HEK293 (cell line): ENCODE measurements around the gene GDE1.

Experiments
- CTCF ChIA-PET: fragments of 350-600 bp; formaldehyde crosslinking; extraction: SDS; loops from one replicate; lab custom pipeline; 2021; ENCODE audit warnings: antibody characterized with exemption; lab: Yijun Ruan, JAX
- POLR2A ChIA-PET: fragments of 300-600 bp; formaldehyde crosslinking; extraction: SDS; loops from one replicate; lab custom pipeline; 2020; ENCODE audit warnings: antibody characterized with exemption, inconsistent platforms; lab: Yijun Ruan, JAX
- H3K27ac ChIP-seq: fragments of 200-500 bp; sonication (Bioruptor generic); 2 replicates; pipeline ENCODE4 v1.5.1; 2014; ENCODE audit warnings: low read depth, low read length, control low read depth, inconsistent platforms; ENCODE audit errors: extremely low read depth
- H3K36me3 ChIP-seq, 2 experiments: fragments of 200-500 bp in 1 of 2; sonication (Bioruptor generic) in 1 of 2; 1 replicate in 1 of 2; 2 replicates in 1 of 2; pipeline ENCODE4 v1.5.1; 2014 to 2017; ENCODE audit warnings: inconsistent platforms in 2 of 2, low read length in 2 of 2; ENCODE audit not compliant: control insufficient read depth in 2 of 2, insufficient read depth in 1 of 2
- H3K4me1 ChIP-seq: fragments of 200-500 bp; sonication (Bioruptor generic); 2 replicates; pipeline ENCODE4 v1.5.1; 2014; ENCODE audit warnings: mild to moderate bottlenecking, low read length, inconsistent platforms; ENCODE audit not compliant: control insufficient read depth, insufficient read depth
- H3K4me3 ChIP-seq: 2 replicates; pipeline ENCODE4 v1.5.1; 2011; ENCODE audit warnings: low read depth, mild to moderate bottlenecking, control low read depth, low read length, moderate library complexity
- H3K9me3 ChIP-seq: fragments of 200-500 bp; sonication (Bioruptor generic); 2 replicates; pipeline ENCODE4 v1.5.1; 2014; ENCODE audit warnings: low read depth, low read length, inconsistent platforms; ENCODE audit not compliant: control insufficient read depth, insufficient read depth
- FEZF1 ChIP-seq: fragments of 450-650 bp; formaldehyde crosslinking; IDR thresholded peaks from 2 replicates; pipeline ENCODE4 v1.5.1; 2016; ENCODE audit warnings: missing biosample characterization, missing genetic modification characterization
- GLIS2 ChIP-seq: fragments of 450-650 bp; formaldehyde crosslinking; IDR thresholded peaks from 2 replicates; pipeline ENCODE4 v1.5.1; 2016; ENCODE audit warnings: missing biosample characterization, missing genetic modification characterization
- HOXC10 ChIP-seq: sonication (generic); formaldehyde crosslinking; IDR thresholded peaks from 2 replicates; pipeline ENCODE4 v1.8.1; 2023; ENCODE audit warnings: mild to moderate bottlenecking, missing genetic modification reagents
- IKZF3 ChIP-seq: fragments of 450-650 bp; IDR thresholded peaks from 2 replicates; pipeline ENCODE4 v1.5.0; 2018; ENCODE audit warnings: missing biosample characterization, mild to moderate bottlenecking, missing genetic modification characterization, moderate library complexity
- KLF16 ChIP-seq: fragments of 450-650 bp; formaldehyde crosslinking; IDR thresholded peaks from 2 replicates; pipeline ENCODE4 v1.5.1; 2017; ENCODE audit warnings: missing biosample characterization, missing genetic modification characterization
- KLF7 ChIP-seq: fragments of 450-650 bp; formaldehyde crosslinking; IDR thresholded peaks from 2 replicates; pipeline ENCODE4 v1.5.1; 2016; ENCODE audit warnings: missing biosample characterization, missing genetic modification characterization, borderline replicate concordance
- KLF9 ChIP-seq: fragments of 450-650 bp; formaldehyde crosslinking; IDR thresholded peaks from 2 replicates; pipeline ENCODE4 v1.5.1; 2016; ENCODE audit warnings: missing biosample characterization, missing genetic modification characterization, low read depth
- RBAK ChIP-seq: fragments of 450-650 bp; formaldehyde crosslinking; IDR thresholded peaks from 2 replicates; pipeline ENCODE4 v1.5.1; 2016; ENCODE audit warnings: missing biosample characterization, missing genetic modification characterization
- SCRT2 ChIP-seq: fragments of 450-650 bp; formaldehyde crosslinking; IDR thresholded peaks from 2 replicates; pipeline ENCODE4 v1.5.1; 2016; ENCODE audit warnings: missing biosample characterization, missing genetic modification characterization
- SETDB1 ChIP-seq: IDR thresholded peaks from one replicate; pipeline ENCODE4 v1.6.1; 2017; ENCODE audit warnings: mild to moderate bottlenecking, low read length, moderate library complexity, mixed read lengths; ENCODE audit not compliant: insufficient read length
- ZBTB26 ChIP-seq: fragments of 450-650 bp; formaldehyde crosslinking; optimal IDR thresholded peaks from 2 replicates; pipeline ENCODE3; 2016; ENCODE audit warnings: missing biosample characterization, mild to moderate bottlenecking, missing genetic modification characterization
- ZBTB49 ChIP-seq: fragments of 450-650 bp; formaldehyde crosslinking; IDR thresholded peaks from 2 replicates; pipeline ENCODE4 v1.5.1; 2016; ENCODE audit warnings: missing biosample characterization, missing genetic modification characterization, low read depth
- ZBTB8A ChIP-seq: fragments of 450-650 bp; formaldehyde crosslinking; IDR thresholded peaks from 2 replicates; pipeline ENCODE4 v1.5.1; 2016; ENCODE audit warnings: missing biosample characterization, missing genetic modification characterization
- ZNF121 ChIP-seq: fragments of 450-650 bp; formaldehyde crosslinking; IDR thresholded peaks from 2 replicates; pipeline ENCODE4 v1.5.1; 2016; ENCODE audit warnings: missing biosample characterization, missing genetic modification characterization
- ZNF133 ChIP-seq: fragments of 450-650 bp; formaldehyde crosslinking; IDR thresholded peaks from 2 replicates; pipeline ENCODE4 v1.5.1; 2016; ENCODE audit warnings: missing biosample characterization, missing genetic modification characterization
- ZNF23 ChIP-seq: fragments of 450-650 bp; formaldehyde crosslinking; IDR thresholded peaks from 2 replicates; pipeline ENCODE4 v1.5.1; 2016; ENCODE audit warnings: missing biosample characterization, missing genetic modification characterization, borderline replicate concordance
- ZNF302 ChIP-seq: fragments of 450-650 bp; formaldehyde crosslinking; IDR thresholded peaks from 2 replicates; pipeline ENCODE4 v1.5.1; 2016; ENCODE audit warnings: missing biosample characterization, missing genetic modification characterization, low read depth
- ZNF311 ChIP-seq: fragments of 450-650 bp; formaldehyde crosslinking; IDR thresholded peaks from 2 replicates; pipeline ENCODE4 v1.5.1; 2017; ENCODE audit warnings: missing biosample characterization, missing genetic modification characterization, borderline replicate concordance
- ZNF366 ChIP-seq: fragments of 450-650 bp; formaldehyde crosslinking; conservative IDR thresholded peaks from 2 replicates; pipeline ENCODE4 v1.5.1; 2016; ENCODE audit warnings: missing biosample characterization, missing genetic modification characterization
- ZNF549 ChIP-seq: fragments of 450-650 bp; IDR thresholded peaks from 2 replicates; pipeline ENCODE4 v1.5.1; 2018; ENCODE audit warnings: missing biosample characterization, missing genetic modification characterization, mild to moderate bottlenecking, inconsistent platforms, moderate library complexity
- ZNF623 ChIP-seq: fragments of 450-650 bp; formaldehyde crosslinking; IDR thresholded peaks from 2 replicates; pipeline ENCODE4 v1.5.1; 2016; ENCODE audit warnings: missing biosample characterization, missing genetic modification characterization
- ZNF658 ChIP-seq: fragments of 450-650 bp; formaldehyde crosslinking; IDR thresholded peaks from 2 replicates; pipeline ENCODE4; 2016; ENCODE audit warnings: missing biosample characterization, missing genetic modification characterization
- ZNF792 ChIP-seq: fragments of 450-650 bp; formaldehyde crosslinking; IDR thresholded peaks from 2 replicates; pipeline ENCODE4 v1.5.1; 2016; ENCODE audit warnings: missing biosample characterization, missing genetic modification characterization
- TF ChIP-seq, protein P1 (sequence below): fragments of 450-650 bp; formaldehyde crosslinking; IDR thresholded peaks from 2 replicates; pipeline ENCODE4 v1.5.1; 2016; ENCODE audit warnings: missing biosample characterization, missing genetic modification characterization, borderline replicate concordance
- TF ChIP-seq, protein P2 (sequence below): fragments of 450-650 bp; formaldehyde crosslinking; IDR thresholded peaks from 2 replicates; pipeline ENCODE4 v1.5.1; 2016; ENCODE audit warnings: missing biosample characterization, missing genetic modification characterization

The GDE1 gene

GRCh38 chr16:19567560-19567959 lies 45.7 kb upstream of the GDE1 start (continued):
- TF ChIP-seq, protein P1, sequence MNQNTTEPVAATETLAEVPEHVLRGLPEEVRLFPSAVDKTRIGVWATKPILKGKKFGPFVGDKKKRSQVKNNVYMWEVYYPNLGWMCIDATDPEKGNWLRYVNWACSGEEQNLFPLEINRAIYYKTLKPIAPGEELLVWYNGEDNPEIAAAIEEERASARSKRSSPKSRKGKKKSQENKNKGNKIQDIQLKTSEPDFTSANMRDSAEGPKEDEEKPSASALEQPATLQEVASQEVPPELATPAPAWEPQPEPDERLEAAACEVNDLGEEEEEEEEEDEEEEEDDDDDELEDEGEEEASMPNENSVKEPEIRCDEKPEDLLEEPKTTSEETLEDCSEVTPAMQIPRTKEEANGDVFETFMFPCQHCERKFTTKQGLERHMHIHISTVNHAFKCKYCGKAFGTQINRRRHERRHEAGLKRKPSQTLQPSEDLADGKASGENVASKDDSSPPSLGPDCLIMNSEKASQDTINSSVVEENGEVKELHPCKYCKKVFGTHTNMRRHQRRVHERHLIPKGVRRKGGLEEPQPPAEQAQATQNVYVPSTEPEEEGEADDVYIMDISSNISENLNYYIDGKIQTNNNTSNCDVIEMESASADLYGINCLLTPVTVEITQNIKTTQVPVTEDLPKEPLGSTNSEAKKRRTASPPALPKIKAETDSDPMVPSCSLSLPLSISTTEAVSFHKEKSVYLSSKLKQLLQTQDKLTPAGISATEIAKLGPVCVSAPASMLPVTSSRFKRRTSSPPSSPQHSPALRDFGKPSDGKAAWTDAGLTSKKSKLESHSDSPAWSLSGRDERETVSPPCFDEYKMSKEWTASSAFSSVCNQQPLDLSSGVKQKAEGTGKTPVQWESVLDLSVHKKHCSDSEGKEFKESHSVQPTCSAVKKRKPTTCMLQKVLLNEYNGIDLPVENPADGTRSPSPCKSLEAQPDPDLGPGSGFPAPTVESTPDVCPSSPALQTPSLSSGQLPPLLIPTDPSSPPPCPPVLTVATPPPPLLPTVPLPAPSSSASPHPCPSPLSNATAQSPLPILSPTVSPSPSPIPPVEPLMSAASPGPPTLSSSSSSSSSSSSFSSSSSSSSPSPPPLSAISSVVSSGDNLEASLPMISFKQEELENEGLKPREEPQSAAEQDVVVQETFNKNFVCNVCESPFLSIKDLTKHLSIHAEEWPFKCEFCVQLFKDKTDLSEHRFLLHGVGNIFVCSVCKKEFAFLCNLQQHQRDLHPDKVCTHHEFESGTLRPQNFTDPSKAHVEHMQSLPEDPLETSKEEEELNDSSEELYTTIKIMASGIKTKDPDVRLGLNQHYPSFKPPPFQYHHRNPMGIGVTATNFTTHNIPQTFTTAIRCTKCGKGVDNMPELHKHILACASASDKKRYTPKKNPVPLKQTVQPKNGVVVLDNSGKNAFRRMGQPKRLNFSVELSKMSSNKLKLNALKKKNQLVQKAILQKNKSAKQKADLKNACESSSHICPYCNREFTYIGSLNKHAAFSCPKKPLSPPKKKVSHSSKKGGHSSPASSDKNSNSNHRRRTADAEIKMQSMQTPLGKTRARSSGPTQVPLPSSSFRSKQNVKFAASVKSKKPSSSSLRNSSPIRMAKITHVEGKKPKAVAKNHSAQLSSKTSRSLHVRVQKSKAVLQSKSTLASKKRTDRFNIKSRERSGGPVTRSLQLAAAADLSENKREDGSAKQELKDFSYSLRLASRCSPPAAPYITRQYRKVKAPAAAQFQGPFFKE (tag by site-specific recombination) = no peak
- TF ChIP-seq RBAK (no peak), ZBTB26 (tag by site-specific recombination) (no peak), IKZF3 (tag by site-specific recombination) (no peak), KLF7 (no peak), ZNF121 (tag by site-specific recombination) (no peak), ZNF658 (no peak), KLF9 (no peak), ZNF792 (tag by site-specific recombination) (no peak)
- TF ChIP-seq, protein P2, sequence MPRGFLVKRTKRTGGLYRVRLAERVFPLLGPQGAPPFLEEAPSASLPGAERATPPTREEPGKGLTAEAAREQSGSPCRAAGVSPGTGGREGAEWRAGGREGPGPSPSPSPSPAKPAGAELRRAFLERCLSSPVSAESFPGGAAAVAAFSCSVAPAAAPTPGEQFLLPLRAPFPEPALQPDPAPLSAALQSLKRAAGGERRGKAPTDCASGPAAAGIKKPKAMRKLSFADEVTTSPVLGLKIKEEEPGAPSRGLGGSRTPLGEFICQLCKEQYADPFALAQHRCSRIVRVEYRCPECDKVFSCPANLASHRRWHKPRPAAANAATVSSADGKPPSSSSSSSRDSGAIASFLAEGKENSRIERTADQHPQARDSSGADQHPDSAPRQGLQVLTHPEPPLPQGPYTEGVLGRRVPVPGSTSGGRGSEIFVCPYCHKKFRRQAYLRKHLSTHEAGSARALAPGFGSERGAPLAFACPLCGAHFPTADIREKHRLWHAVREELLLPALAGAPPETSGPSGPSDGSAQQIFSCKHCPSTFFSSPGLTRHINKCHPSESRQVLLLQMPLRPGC = no peak

GRCh38 chr16:19566362-19566761 lies 44.5 kb upstream of the GDE1 start:
- no peak overlapping the region for H3K4me3 ChIP-seq
- H3K4me1 ChIP-seq = no peaks in the 10 kb centered on the region
- ChIA-PET POLR2A (no interaction called here), CTCF (interaction anchor here (0.5 to 1.8 kb wide), 2 partner anchors 17 to 83 kb away, joined by 4 to 7 read pairs; no protein-coding TSS in a partner anchor)
- no peak for TF ChIP-seq SCRT2 (tag by site-specific recombination)
- TF ChIP-seq ZNF623 = no peak
- peak; percentile 91 for TF ChIP-seq ZNF549 (tag by site-specific recombination)
- TF ChIP-seq KLF16 = no peak
- TF ChIP-seq HOXC10 (CRISPR knock-in tag) = no peak
- no peaks in the 10 kb centered on the region for H3K9me3 ChIP-seq
- no peak overlapping the region for H3K27ac ChIP-seq
- H3K36me3 ChIP-seq = peaks cover 9 to 36% of the 10 kb centered on the region in 2 experiments; a peak in 2 of 3 replicates

DNA sequence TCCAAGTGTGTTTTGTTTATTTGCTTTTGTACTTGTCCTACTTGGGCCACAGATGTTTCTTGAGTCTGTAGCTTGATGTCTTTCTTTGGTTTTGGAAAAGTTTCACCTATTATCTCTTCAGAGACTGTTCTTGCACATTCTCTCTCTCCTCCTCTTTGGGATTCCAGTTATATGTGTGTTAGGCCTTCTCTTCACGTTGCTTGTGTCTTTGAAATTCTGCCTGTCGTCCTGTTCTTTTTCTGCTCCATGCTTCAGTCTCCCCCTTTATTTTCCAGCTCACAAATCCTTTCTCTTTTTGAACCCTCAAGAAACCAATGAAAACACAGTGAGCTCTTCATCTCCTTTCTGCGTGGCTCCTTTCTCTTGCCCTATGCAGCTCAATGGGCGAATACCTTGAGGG lies 41.5 kb upstream of the GDE1 start:
- Histone ChIP-seq H3K36me3 (peaks cover 0 to 29% of the 10 kb centered on the region in 2 experiments; a peak in 2 of 3 replicates), H3K4me3 (no peak overlapping the region), H3K9me3 (no peaks in the 10 kb centered on the region), H3K4me1 (no peaks in the 10 kb centered on the region), H3K27ac (no peak overlapping the region)
- ChIA-PET POLR2A (no interaction called here), CTCF (interaction anchor here (0.5 to 1.3 kb wide), 2 partner anchors 20 to 337 kb away, joined by 3 to 5 read pairs; no protein-coding TSS in a partner anchor)
- TF ChIP-seq ZNF366 (tag by site-specific recombination) (no peak), ZNF23 (tag by site-specific recombination) (no peak), ZNF658 (no peak), ZBTB8A (tag by site-specific recombination) (no peak), SETDB1 (peak; percentile 41), FEZF1 (tag by site-specific recombination) (no peak), ZNF302 (no peak), ZNF311 (no peak), GLIS2 (tag by site-specific recombination) (no peak), ZBTB49 (tag by site-specific recombination) (no peak), ZNF133 (tag by site-specific recombination) (peak; percentile 99)
